Left colon (tissue), 2 donors: ENCODE results near the gene SEMA6D. TPM values are rescaled to one million over a fixed set of nuclear protein-coding genes. Genes with fewer than 3 reads are reported as not detected.

Source experiments
- ATAC-seq: fragments of 200-7000 bp; cut with Tn5 transposase; one replicate; pipeline ENCODE4 v1.9.1; 2020; ENCODE audit warnings: mild to moderate bottlenecking, moderate library complexity
- DNase-seq, 2 donors: peaks; one replicate each; pipeline ENCODE4 v3.0.0-alpha.2; 2020
- intact Hi-C, 2 donors: fragments of 100-400 bp; cut with DNase I in 1 of 2; cut with micrococcal nuclease in 1 of 2; formaldehyde crosslinking; loops; one replicate each; pipeline versions ENCODE4 v1.11.2 to v1.14.0; 2022; cut with DNase I, micrococcal nuclease
- total RNA-seq, 2 donors: library from RNA; stranded (reverse); fragmentation: NEBNext Ultra II Directional; extraction: Animal tissue kit (Norgen Biotek cat#: 25700); gene quantifications; one replicate each; pipeline ENCODE4 v1.2.1, GENCODE V29; 2021
- donor health status: DM: no; HTN: no; CAD: no.
- donor health status: DM: yes; HTN: yes; CAD: no.

SEMA6D gene
- total RNA-seq, 2 donors from 2014 or later: 34.4 to 52.6 TPM

- no peak for DNase-seq
- intact Hi-C loops: no loop called here
- no peak for ATAC-seq
Measured at GRCh38 chr15:47764666-47765065, 47.4 kb downstream of the SEMA6D start.

- DNase-seq (no peak), ATAC-seq (no peak)
- intact Hi-C loops: no loop called here
Measured at GRCh38 chr15:47766406-47766805, 49.1 kb downstream of the SEMA6D start.

DNA sequence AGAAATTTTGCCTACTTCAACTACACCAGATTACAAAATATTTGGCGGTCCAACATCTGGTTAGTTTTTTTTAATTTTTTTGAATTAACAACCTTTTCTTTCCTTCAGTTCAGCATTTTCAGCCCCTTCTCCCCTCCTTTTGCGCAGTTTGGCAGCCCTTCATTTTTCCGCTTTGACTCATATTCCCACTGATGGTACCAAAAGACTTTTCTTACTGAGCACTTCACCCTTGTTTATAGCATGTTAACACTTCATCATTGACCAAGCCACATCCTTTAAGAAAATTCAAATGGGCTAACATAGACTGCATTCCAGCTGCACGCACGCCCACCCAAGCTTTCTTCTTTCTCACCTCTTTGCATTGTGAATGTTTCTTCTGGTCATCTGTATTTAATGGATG, 49.7 kb downstream of the SEMA6D start:
- intact Hi-C loops: no loop called here
- ATAC-seq (no peak), DNase-seq (no peak)

GRCh38 chr15:47768735-47769134, 51.4 kb downstream of the SEMA6D start:
- DNase-seq (no peak), ATAC-seq (no peak)
- intact Hi-C loops: no loop called here

DNA sequence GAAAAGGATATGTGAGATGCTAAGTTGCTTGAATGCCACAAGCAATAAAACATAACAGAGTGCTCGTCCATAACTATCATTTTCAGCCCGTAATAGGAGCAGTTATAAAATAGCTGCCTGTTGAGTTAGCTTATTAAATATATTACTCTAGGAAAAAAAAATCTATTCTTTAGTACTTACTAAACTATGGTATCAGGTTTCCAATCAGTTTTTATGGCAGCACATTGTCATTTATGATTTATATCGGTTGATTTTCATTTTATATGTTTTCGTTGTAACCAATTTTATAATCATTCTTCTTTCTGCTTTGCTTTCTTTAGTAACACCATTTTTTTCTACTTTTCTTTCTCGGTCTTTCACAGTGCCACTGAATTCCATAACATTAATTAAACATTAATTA, 51.9 kb downstream of the SEMA6D start:
- DNase-seq (no peak), ATAC-seq (no peak)
- intact Hi-C loops: no loop called here

DNA sequence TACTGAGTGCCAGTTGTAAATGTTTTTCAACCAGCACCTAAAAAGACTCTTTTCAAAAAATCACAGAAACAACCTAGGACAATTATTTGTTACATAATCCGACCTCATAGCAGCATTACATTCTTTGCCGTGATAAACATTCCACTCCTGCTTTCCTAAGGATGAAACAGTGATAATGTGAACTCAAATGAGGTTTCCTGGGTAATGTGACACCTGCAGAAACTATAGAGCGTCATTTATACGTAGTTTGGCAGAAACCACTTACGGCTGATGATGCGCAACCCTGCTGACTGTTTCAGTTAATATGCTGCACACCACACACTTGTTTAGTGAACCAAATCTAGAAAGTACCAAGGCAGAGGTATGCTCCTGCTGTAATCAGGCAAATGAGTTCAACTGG, 55.8 kb downstream of the SEMA6D start:
- ATAC-seq (no peak), DNase-seq (no peak)
- intact Hi-C loops: no loop called here

DNA sequence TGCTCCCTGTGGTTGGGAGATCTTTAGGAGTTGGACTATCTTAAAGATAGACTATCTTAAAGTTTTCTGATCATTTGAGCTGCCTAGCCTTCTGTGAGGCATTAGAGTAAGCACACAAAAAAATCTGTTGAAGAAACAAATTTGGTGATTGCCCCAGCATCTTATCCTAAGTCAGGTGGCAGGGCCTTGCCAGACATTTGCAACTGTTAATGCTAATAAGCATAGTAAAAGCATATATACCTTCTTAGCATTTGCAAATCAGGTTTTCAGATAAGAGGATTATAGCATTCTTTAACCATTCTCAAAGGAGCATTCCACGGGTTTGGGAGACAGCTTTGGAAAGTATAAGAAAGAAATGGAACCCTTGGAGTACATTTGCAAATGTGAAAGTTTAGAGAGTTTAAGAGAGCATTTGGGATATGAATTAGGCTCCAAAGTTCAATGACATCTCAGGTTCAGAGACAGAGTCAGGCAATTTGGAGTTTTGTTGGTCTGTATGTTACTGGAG, 61.0 kb downstream of the SEMA6D start:
- ATAC-seq (no peak), DNase-seq (no peak)
- intact Hi-C loops: no loop called here

GRCh38 chr15:47780971-47781370, 63.7 kb downstream of the SEMA6D start:
- no peak for ATAC-seq
- no peak for DNase-seq
- intact Hi-C loops: no loop called here

DNA sequence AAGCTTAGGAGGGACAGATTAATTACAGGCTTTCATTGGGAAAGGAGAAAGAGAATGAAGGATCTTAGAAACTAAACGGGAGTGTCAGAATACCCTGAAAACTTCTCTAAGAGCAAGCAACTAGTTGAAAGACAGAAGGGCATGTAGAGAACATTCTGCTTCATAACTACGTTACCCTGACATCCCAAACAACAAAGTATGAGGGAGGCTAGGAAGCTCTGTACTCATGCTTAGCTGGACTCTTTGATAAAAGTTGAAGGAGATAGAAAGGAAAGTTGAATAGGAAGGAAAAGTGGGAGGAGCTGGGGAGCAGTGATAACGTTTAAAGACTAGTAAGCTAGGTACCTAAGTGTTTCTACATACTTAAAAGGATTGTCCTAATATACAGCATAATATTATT, 64.2 kb downstream of the SEMA6D start:
- no peak for ATAC-seq
- no peak for DNase-seq
- intact Hi-C loops: no loop called here

- DNase-seq (no peak), ATAC-seq (no peak)
- intact Hi-C loops: no loop called here
Measured at GRCh38 chr15:47784820-47785219, 67.5 kb downstream of the SEMA6D start.

DNA sequence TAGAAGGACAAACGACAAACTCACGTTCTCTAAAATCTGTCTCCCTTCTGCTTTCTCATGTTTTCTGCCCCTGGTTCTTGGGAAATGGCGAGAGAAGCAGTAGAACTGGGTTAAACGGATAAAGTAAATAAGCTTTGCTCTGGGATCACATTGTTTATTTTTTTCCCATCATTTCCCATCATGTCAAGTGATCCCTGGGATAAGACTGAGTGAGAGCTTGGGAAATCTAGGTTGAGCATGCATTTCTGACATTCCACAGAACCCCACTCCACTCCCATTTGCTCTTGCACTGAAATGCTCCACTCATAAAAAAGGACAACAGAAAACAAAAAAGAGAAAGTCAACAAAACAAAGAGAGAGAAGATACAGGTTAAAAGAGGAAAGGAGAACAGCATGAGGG, 69.1 kb downstream of the SEMA6D start:
- DNase-seq (no peak), ATAC-seq (no peak)
- intact Hi-C loops: no loop called here

- DNase-seq (no peak), ATAC-seq (no peak)
- intact Hi-C loops: no loop called here
Measured at GRCh38 chr15:47787875-47788274, 70.6 kb downstream of the SEMA6D start.

GRCh38 chr15:47788685-47789084, 71.4 kb downstream of the SEMA6D start:
- DNase-seq (no peak), ATAC-seq (peak; percentile 90)
- intact Hi-C loops: no loop called here

DNA sequence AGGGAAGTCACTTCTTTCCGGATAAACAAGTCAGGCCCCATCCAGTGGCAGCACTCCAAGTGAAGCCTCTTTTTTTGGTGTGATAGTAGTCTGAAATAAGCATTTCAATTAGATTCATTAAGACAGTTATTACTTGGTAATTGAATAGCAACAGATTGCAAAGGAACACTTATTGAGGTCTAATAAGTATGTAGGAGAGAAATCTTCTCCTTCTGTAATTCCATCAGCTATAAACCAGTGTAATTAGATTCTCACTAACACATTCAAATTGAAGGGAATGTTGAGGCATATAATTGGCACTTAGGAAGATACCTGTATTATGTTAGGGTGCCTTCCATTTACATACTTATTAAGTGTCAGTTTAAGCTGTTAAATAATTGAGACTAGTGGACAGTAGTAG, 73.9 kb downstream of the SEMA6D start:
- DNase-seq (no peak), ATAC-seq (no peak)
- intact Hi-C loops: no loop called here

DNA sequence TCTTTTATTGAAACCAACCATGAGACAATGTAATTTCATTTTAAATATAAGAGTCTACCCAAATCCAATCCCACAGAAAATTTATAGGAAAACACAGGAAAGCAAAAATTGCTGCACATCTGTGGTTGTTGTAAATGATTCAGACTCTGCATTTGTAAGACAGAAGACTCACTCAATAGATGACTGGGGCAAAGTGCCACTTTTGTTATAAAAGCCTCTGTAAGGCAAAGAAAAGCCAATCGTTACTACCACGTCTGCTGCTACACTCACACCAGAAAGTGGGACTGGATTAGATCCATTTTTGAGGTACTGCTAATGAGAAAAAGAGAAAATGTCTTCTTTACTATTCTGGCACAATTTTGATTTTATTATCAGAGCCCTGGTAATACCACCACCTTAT, 74.9 kb downstream of the SEMA6D start:
- intact Hi-C loops: no loop called here
- ATAC-seq (no peak), DNase-seq (no peak)

- DNase-seq (no peak), ATAC-seq (no peak)
- intact Hi-C loops: no loop called here
Measured at GRCh38 chr15:47794252-47794914, 77.1 kb downstream of the SEMA6D start.

- intact Hi-C loops: no loop called here
- DNase-seq (no peak), ATAC-seq (no peak)
Measured at GRCh38 chr15:47795864-47796263, 78.6 kb downstream of the SEMA6D start.

GRCh38 chr15:47796339-47796738, 79.0 kb downstream of the SEMA6D start:
- ATAC-seq (no peak), DNase-seq (no peak)
- intact Hi-C loops: no loop called here

- ATAC-seq (no peak), DNase-seq (no peak)
- intact Hi-C loops: no loop called here
Measured at GRCh38 chr15:47796830-47797229, 79.5 kb downstream of the SEMA6D start.

DNA sequence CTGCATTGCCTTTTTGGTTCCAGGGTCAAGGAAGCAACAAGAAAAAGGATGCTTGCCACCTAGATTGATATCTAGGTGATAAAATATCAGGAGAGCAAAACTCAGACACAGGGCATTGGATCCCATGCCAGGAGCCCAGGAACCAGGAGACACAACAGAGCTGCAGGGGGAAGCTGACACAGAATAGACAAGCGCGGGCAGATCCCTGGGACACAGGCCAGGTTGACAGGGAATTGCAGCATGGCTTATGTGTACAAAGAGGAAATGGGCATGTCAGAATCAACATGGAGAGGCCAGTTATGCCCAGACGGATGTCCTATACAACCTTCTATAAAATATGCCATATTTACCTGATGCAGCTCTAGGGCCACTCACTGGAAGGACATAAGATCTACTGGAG, 84.2 kb downstream of the SEMA6D start:
- ATAC-seq (peak; percentile 40), DNase-seq (no peak)
- intact Hi-C loops: no loop called here

- intact Hi-C loops: no loop called here
- DNase-seq (no peak), ATAC-seq (no peak)
Measured at GRCh38 chr15:47802216-47802615, 84.9 kb downstream of the SEMA6D start.
